ENCODE results near the gene CCNG2.

DNA sequence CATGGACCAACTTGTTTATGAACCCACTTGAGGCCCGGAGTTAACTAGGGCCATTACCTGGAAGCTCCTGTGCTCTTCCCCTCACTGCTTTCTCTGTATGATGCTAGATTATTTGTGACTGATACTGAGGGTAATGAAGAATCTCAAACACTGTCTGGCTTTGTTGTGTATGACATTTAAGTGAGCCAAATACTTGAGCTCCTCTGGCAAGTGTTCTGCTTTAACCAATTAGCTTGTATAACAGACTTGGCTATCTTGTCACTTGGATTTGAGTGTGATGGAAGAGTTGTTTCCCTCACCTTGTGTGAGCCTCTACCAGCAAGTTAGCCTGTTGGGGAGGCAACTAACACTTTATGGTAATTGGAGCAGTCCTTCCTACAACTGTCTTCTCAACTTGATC is 42.7 kb downstream of the CCNG2 start:
- TF ChIP-seq, protein P1, sequence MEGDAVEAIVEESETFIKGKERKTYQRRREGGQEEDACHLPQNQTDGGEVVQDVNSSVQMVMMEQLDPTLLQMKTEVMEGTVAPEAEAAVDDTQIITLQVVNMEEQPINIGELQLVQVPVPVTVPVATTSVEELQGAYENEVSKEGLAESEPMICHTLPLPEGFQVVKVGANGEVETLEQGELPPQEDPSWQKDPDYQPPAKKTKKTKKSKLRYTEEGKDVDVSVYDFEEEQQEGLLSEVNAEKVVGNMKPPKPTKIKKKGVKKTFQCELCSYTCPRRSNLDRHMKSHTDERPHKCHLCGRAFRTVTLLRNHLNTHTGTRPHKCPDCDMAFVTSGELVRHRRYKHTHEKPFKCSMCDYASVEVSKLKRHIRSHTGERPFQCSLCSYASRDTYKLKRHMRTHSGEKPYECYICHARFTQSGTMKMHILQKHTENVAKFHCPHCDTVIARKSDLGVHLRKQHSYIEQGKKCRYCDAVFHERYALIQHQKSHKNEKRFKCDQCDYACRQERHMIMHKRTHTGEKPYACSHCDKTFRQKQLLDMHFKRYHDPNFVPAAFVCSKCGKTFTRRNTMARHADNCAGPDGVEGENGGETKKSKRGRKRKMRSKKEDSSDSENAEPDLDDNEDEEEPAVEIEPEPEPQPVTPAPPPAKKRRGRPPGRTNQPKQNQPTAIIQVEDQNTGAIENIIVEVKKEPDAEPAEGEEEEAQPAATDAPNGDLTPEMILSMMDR (conservative IDR thresholded peaks at IDR 0.05 in 1 of 2, IDR thresholded peaks at IDR 0.05 in 1 of 2; ENCODE audit: extremely low read depth in 1 of 2, insufficient read depth in 1 of 2, low read depth in 1 of 2, low read length in 2 of 2) = no peak
- no peak for TF ChIP-seq EZH2 (IDR thresholded peaks at IDR 0.05; ENCODE audit: borderline replicate concordance, low read length)

Data from mammary epithelial cell (primary cell).